ENCODE data around the gene COL9A3.

GRCh38 chr20:62811320-62811719, 5.5 kb upstream of the COL9A3 start:
- TF ChIP-seq CTCF (IDR thresholded peaks at IDR 0.05), result no peak
- TF ChIP-seq POLR2A (IDR thresholded peaks at IDR 0.05; ENCODE audit: low read depth), result no peak
- no peak for TF ChIP-seq POLR2AphosphoS5 (IDR thresholded peaks at IDR 0.05)

Data from esophagus muscularis mucosa (tissue), 3 donors.